ENCODE data around the gene PKDREJ. TPM values are rescaled to one million over a fixed set of nuclear protein-coding genes. Genes with fewer than 3 reads are reported as not detected.

PKDREJ gene
- polyA plus RNA-seq, 1 donor (not counting 4 experiments of a cell fraction or from before 2014, with no cell fraction given) = 0.01 TPM

- DNase-seq (ENCODE audit: low read depth, low spot score) = no peak
- Histone ChIP-seq H3K9me3 (ENCODE audit: control insufficient read depth, low read depth, low read length) (no peaks in the 10 kb centered on the region), H3K27ac (ENCODE audit: control insufficient read depth, insufficient read depth, low read length) (no peak overlapping the region), H4K20me1 (ENCODE audit: control insufficient read depth, extremely low read depth, insufficient read depth, low read length) (no peaks in the 10 kb centered on the region), H3K9ac (ENCODE audit: control insufficient read depth, extremely low read depth, insufficient read depth, low read length) (no peak overlapping the region), H3K36me3 (ENCODE audit: control insufficient read depth in 2 of 2, extremely low read depth in 1 of 2, insufficient read depth in 2 of 2, low read length in 2 of 2) (peaks cover 3 to 9% of the 10 kb centered on the region in 2 experiments), H2AFZ (ENCODE audit: control insufficient read depth, low read length) (no peak overlapping the region), H3K79me2 (ENCODE audit: control insufficient read depth, insufficient read depth, low read length) (no peaks in the 10 kb centered on the region), H3K4me3 (ENCODE audit: control insufficient read depth in 2 of 3, extremely low read depth in 1 of 3, insufficient read depth in 2 of 3, low read depth in 1 of 3, low read length in 3 of 3) (no peak overlapping the region), H3K9me1 (ENCODE audit: control insufficient read depth, extremely low read depth, insufficient read depth, low read length) (no peaks in the 10 kb centered on the region), H3K27me3 (ENCODE audit: control insufficient read depth, extremely low read depth, insufficient read depth, low read length) (peaks cover 4% of the 10 kb centered on the region), H3K4me2 (ENCODE audit: control insufficient read depth, extremely low read depth, insufficient read depth, low read depth, low read length) (no peak overlapping the region), H3K4me1 (ENCODE audit: control insufficient read depth, extremely low read depth, insufficient read depth, low read length) (peaks cover 7% of the 10 kb centered on the region)
- dilution Hi-C loops (cut with MboI; ENCODE audit: extremely low pct_ligation_motif_present, low sequenced_read_pairs) = no loop called here
- FAIRE-seq = no peak
- TF ChIP-seq EZH2 (IDR thresholded peaks at IDR 0.05; ENCODE audit: low read length) = no peak
Observed at GRCh38 chr22:46290121-46290842, 27.1 kb upstream of the PKDREJ start.

- Histone ChIP-seq H3K9ac (ENCODE audit: control insufficient read depth, extremely low read depth, insufficient read depth, low read length) (no peak overlapping the region), H4K20me1 (ENCODE audit: control insufficient read depth, extremely low read depth, insufficient read depth, low read length) (no peaks in the 10 kb centered on the region), H3K9me3 (ENCODE audit: control insufficient read depth, low read depth, low read length) (no peaks in the 10 kb centered on the region), H3K9me1 (ENCODE audit: control insufficient read depth, extremely low read depth, insufficient read depth, low read length) (no peaks in the 10 kb centered on the region), H3K79me2 (ENCODE audit: control insufficient read depth, insufficient read depth, low read length) (no peaks in the 10 kb centered on the region), H3K4me3 (ENCODE audit: control insufficient read depth in 2 of 3, extremely low read depth in 1 of 3, insufficient read depth in 2 of 3, low read depth in 1 of 3, low read length in 3 of 3) (no peak overlapping the region), H3K4me1 (ENCODE audit: control insufficient read depth, extremely low read depth, insufficient read depth, low read length) (peaks cover 7% of the 10 kb centered on the region), H3K36me3 (ENCODE audit: control insufficient read depth in 2 of 2, extremely low read depth in 1 of 2, insufficient read depth in 2 of 2, low read length in 2 of 2) (peaks cover 3 to 9% of the 10 kb centered on the region in 2 experiments), H2AFZ (ENCODE audit: control insufficient read depth, low read length) (no peak overlapping the region), H3K27me3 (ENCODE audit: control insufficient read depth, extremely low read depth, insufficient read depth, low read length) (peaks cover 4% of the 10 kb centered on the region), H3K27ac (ENCODE audit: control insufficient read depth, insufficient read depth, low read length) (no peak overlapping the region), H3K4me2 (ENCODE audit: control insufficient read depth, extremely low read depth, insufficient read depth, low read depth, low read length) (no peak overlapping the region)
- dilution Hi-C loops (cut with MboI; ENCODE audit: extremely low pct_ligation_motif_present, low sequenced_read_pairs) = no loop called here
- no peak for FAIRE-seq
- DNase-seq (ENCODE audit: low read depth, low spot score) = no peak
- TF ChIP-seq EZH2 (IDR thresholded peaks at IDR 0.05; ENCODE audit: low read length) (no peak), CTCF (optimal IDR thresholded peaks at IDR 0.05 in 1 of 3, IDR thresholded peaks at IDR 0.05 in 1 of 3, conservative IDR thresholded peaks at IDR 0.05 in 1 of 3; ENCODE audit: extremely low read depth in 1 of 3, insufficient read depth in 2 of 3, low read length in 3 of 3) (no peak)
Observed at GRCh38 chr22:46289244-46289891, 26.2 kb upstream of the PKDREJ start.

Measured in keratinocyte (primary cell).